Sigmoid colon (tissue), 7 donors: ENCODE measurements around the gene PLCB1. TPM values are rescaled to one million over a fixed set of nuclear protein-coding genes. Genes with fewer than 3 reads are reported as not detected.

Experiments
- DNase-seq: peaks from one replicate; pipeline ENCODE4 v3.0.0-alpha.2; 2019
- H3K27ac ChIP-seq, 4 donors: fragments of 200-600 bp; sonication (generic); one replicate each; pipeline ENCODE4 v1.5.1; 2016 to 2019; ENCODE audit warnings: mild to moderate bottlenecking in 1 of 4
- H3K27me3 ChIP-seq, 3 donors: fragments of 200-600 bp; sonication (generic); one replicate each; pipeline ENCODE4 v1.5.1; 2019; ENCODE audit warnings: mild to moderate bottlenecking in 1 of 3
- H3K36me3 ChIP-seq, 4 donors: fragments of 200-600 bp; sonication (generic); one replicate each; pipeline ENCODE4 v1.5.1; 2016 to 2019
- H3K4me1 ChIP-seq, 4 donors: fragments of 200-600 bp; sonication (generic); one replicate each; pipeline ENCODE4 v1.5.1; 2017 to 2019
- H3K4me3 ChIP-seq, 4 donors: fragments of 200-600 bp; sonication (generic); one replicate each; pipeline ENCODE4 v1.5.1; 2017 to 2019; ENCODE audit warnings: mild to moderate bottlenecking in 2 of 4, moderate library complexity in 1 of 4
- H3K9me3 ChIP-seq, 4 donors: fragments of 200-600 bp in 3 of 4; sonication (generic) in 3 of 4; one replicate each; pipeline versions ENCODE4 v1.5.1 to v1.6.1; 2013 to 2019
- CTCF ChIP-seq, 4 experiments: fragments of 450-650 bp in 3 of 4; fragments of 200-600 bp in 1 of 4; IDR thresholded peaks; one replicate each; pipeline ENCODE4 v1.5.1; 2016 to 2019; ENCODE audit warnings: antibody characterized with exemption in 4 of 4, mild to moderate bottlenecking in 3 of 4, moderate library complexity in 2 of 4
- EP300 ChIP-seq, 4 donors: sonication (generic); formaldehyde crosslinking; IDR thresholded peaks; one replicate each; pipeline ENCODE4 v1.6.1; 2017; ENCODE audit warnings: antibody characterized with exemption in 4 of 4
- POLR2A ChIP-seq, 2 donors: fragments of 450-650 bp; IDR thresholded peaks; one replicate each; pipeline ENCODE4 v1.6.1; 2016; ENCODE audit warnings: antibody characterized with exemption in 2 of 2, mild to moderate bottlenecking in 2 of 2, moderate library complexity in 2 of 2
- POLR2AphosphoS5 ChIP-seq, 4 donors: sonication (generic); formaldehyde crosslinking; IDR thresholded peaks; one replicate each; pipeline ENCODE4 v1.6.1; 2017; ENCODE audit warnings: antibody characterized with exemption in 4 of 4
- WGBS, 2 donors: extraction: QIAGEN DNeasy Blood & Tissue Kit; methylation state at CpG; one replicate each; pipeline ENCODE4 v1.1.7; 2013; 5-methylcytosine and 5-hydroxymethylcytosine counted together
- intact Hi-C: fragments of 100-400 bp; cut with DNase I; formaldehyde crosslinking; loops from one replicate; pipeline ENCODE4 v1.15.1; 2023
- polyA plus RNA-seq, 3 donors: library from polyadenylated mRNA; stranded (reverse); fragments of 200-250 nt; gene quantifications; one replicate each; pipeline ENCODE4 v1.2.3, GENCODE V29; 2013
- total RNA-seq, 4 donors: library from RNA; depleted of rRNA; stranded (reverse); fragments of >200 nt; gene quantifications; one replicate each; pipeline ENCODE4 v1.1.0, GENCODE V29; 2016
- donor health status: healthy with polysubstance abuse.
- donor health status: Bipolar disorder and iron deficiency.
- donor health status: healthy.

PLCB1 gene
- total and polyA plus RNA-seq, 7 donors, result 0.92 to 117 (median 86.7) TPM

DNA sequence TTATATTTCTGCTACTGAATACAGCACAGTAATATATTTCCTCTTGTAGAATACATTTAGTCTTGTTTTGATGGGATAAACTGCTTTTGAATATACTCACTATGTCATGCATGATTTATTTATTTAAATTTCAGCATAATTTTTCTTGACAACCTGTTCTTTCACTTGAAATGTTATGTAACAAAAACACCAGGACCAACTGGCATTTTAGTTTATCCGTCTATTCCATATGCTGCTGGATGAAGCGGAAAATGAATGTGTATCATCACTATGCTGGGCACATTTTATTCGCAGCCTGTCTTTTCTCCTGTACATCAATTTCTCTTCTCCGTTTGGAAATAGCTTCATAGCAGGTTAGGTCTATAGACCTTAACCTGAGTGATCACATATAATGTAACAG, 730.0 kb downstream of the PLCB1 start:
- no peak for TF ChIP-seq POLR2AphosphoS5 (IDR thresholded peaks at IDR 0.05)
- no peak for TF ChIP-seq CTCF (IDR thresholded peaks at IDR 0.05)
- no peak for TF ChIP-seq POLR2A (IDR thresholded peaks at IDR 0.05)
- no peak for TF ChIP-seq EP300 (IDR thresholded peaks at IDR 0.05)
- 95 to 96% methylated on average over 4 of the region's 4 CpGs for WGBS, 2 donors

GRCh38 chr20:8865636-8866035, 733.6 kb downstream of the PLCB1 start:
- TF ChIP-seq POLR2A (IDR thresholded peaks at IDR 0.05) (no peak), EP300 (IDR thresholded peaks at IDR 0.05) (no peak), CTCF (IDR thresholded peaks at IDR 0.05) (no peak), POLR2AphosphoS5 (IDR thresholded peaks at IDR 0.05) (no peak)
- Histone ChIP-seq H3K27ac (no peak overlapping the region), H3K4me1 (peaks cover 0 to 7% (median 3%) of the 10 kb centered on the region in 4 donors), H3K9me3 (no peaks in the 10 kb centered on the region), H3K4me3 (no peak overlapping the region), H3K27me3 (no peaks in the 10 kb centered on the region), H3K36me3 (no peaks in the 10 kb centered on the region)
- no peak for DNase-seq
- intact Hi-C loops, result no loop called here
- WGBS, 2 donors, result 94% methylated on average over 3 of the region's 3 CpGs

More for the DNA sequence above, 730.0 kb downstream of the PLCB1 start:
- intact Hi-C loops, result no loop called here
- Histone ChIP-seq H3K4me3 (no peak overlapping the region), H3K27me3 (no peaks in the 10 kb centered on the region), H3K36me3 (no peaks in the 10 kb centered on the region), H3K4me1 (peaks cover 0 to 7% (median 0%) of the 10 kb centered on the region in 4 donors), H3K27ac (no peak overlapping the region), H3K9me3 (no peaks in the 10 kb centered on the region)
- DNase-seq, result no peak

GRCh38 chr20:8867038-8867740, 735.1 kb downstream of the PLCB1 start:
- DNase-seq, result no peak
- Histone ChIP-seq H3K36me3 (no peaks in the 10 kb centered on the region), H3K27me3 (no peaks in the 10 kb centered on the region), H3K27ac (no peak overlapping the region), H3K4me3 (no peak overlapping the region), H3K4me1 (peaks cover 0 to 7% (median 3%) of the 10 kb centered on the region in 4 donors), H3K9me3 (no peaks in the 10 kb centered on the region)
- WGBS, 2 donors, result 92 to 95% methylated on average over 7 of the region's 7 CpGs
- no peak for TF ChIP-seq POLR2AphosphoS5 (IDR thresholded peaks at IDR 0.05)
- TF ChIP-seq EP300 (IDR thresholded peaks at IDR 0.05), result no peak
- no peak for TF ChIP-seq POLR2A (IDR thresholded peaks at IDR 0.05)
- no peak for TF ChIP-seq CTCF (IDR thresholded peaks at IDR 0.05)
- intact Hi-C loops, result no loop called here

DNA sequence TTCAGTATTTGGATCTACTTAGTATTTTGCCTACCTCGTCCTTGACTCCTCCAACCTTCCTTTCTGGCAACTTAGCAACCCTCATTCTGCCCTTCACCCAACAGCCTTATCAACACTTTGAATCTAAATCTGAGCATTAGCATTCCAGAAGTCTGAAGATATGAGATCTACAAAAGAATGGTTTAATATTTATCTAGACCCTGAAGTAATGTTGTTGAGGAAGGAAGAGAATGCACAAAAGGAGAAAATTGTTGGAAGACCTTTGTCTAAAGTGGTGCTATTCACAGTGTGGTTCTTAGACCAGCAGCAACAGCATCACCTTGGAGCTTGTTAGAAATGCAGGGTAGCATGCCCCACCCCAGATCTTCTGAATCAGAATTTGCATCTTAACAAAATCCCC, 738.6 kb downstream of the PLCB1 start:
- H3K4me1 ChIP-seq, result peaks cover 0 to 7% (median 3%) of the 10 kb centered on the region in 4 donors
- H3K4me3 ChIP-seq, result no peak overlapping the region
- no peak for DNase-seq
- no peaks in the 10 kb centered on the region for H3K36me3 ChIP-seq
- WGBS, 2 donors, result 83 to 87% methylated on average over 1 of the region's 1 CpG
- TF ChIP-seq CTCF (IDR thresholded peaks at IDR 0.05), result no peak
- no peak for TF ChIP-seq POLR2AphosphoS5 (IDR thresholded peaks at IDR 0.05)
- TF ChIP-seq EP300 (IDR thresholded peaks at IDR 0.05), result no peak
- TF ChIP-seq POLR2A (IDR thresholded peaks at IDR 0.05), result no peak
- no peaks in the 10 kb centered on the region for H3K9me3 ChIP-seq
- H3K27ac ChIP-seq, result no peak overlapping the region
- H3K27me3 ChIP-seq, result no peaks in the 10 kb centered on the region
- intact Hi-C loops, result no loop called here

- WGBS, 2 donors, result 44 to 76% methylated on average over 1 of the region's 1 CpG
- TF ChIP-seq EP300 (IDR thresholded peaks at IDR 0.05) (no peak), CTCF (IDR thresholded peaks at IDR 0.05) (no peak), POLR2A (IDR thresholded peaks at IDR 0.05) (no peak), POLR2AphosphoS5 (IDR thresholded peaks at IDR 0.05) (no peak)
- H3K4me3 ChIP-seq, result no peak overlapping the region
- no peaks in the 10 kb centered on the region for H3K36me3 ChIP-seq
- H3K27ac ChIP-seq, result no peak overlapping the region
- H3K27me3 ChIP-seq, result no peaks in the 10 kb centered on the region
- H3K9me3 ChIP-seq, result no peaks in the 10 kb centered on the region
- intact Hi-C loops, result no loop called here
- peaks cover 0 to 4% (median under 1%) of the 10 kb centered on the region in 4 donors for H3K4me1 ChIP-seq
- no peak for DNase-seq
These were observed 742.4 kb downstream of the PLCB1 start for GRCh38 chr20:8874437-8874836.
